ENCODE measurements around the gene RNF168.
"Not testable (repeated sequence)": the region's sequence is repeated elsewhere in the genome, so short reads cannot be mapped to it uniquely, and the experiment has no call there.

DNA sequence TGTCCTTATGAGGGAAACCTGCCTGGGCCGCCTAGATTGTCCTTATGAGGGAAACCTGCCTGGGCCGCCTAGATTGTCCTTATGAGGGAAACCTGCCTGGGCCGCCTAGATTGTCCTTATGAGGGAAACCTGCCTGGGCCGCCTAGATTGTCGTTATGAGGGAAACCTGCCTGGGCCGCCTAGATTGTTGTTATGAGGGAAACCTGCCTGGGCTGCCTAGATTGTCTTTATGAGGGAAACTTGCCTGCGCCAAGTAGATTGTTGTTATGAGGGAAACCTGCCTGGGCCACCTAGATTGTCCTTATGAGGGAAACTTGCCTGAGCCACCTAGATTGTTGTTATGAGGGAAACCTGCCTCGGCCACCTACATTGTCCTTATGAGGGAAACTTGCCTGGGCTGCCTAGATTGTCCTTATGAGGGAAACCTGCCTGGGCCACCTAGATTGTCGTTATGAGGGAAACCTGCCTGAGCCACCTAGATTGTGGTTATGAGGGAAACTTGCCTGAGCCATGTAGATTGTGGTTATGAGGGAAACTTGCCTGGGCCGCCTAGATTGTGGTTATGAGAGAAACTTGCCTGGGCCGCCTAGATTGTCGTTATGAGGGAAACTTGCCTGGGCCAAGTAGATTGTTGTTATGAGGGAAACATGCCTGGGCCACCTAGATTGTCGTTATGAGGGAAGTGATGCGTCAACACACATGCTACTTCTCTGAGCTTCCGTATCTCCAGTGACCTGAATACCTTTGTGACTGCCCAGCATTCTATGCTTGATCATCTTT is 8.3 kb upstream of the RNF168 start:
- TF ChIP-seq, protein P1, sequence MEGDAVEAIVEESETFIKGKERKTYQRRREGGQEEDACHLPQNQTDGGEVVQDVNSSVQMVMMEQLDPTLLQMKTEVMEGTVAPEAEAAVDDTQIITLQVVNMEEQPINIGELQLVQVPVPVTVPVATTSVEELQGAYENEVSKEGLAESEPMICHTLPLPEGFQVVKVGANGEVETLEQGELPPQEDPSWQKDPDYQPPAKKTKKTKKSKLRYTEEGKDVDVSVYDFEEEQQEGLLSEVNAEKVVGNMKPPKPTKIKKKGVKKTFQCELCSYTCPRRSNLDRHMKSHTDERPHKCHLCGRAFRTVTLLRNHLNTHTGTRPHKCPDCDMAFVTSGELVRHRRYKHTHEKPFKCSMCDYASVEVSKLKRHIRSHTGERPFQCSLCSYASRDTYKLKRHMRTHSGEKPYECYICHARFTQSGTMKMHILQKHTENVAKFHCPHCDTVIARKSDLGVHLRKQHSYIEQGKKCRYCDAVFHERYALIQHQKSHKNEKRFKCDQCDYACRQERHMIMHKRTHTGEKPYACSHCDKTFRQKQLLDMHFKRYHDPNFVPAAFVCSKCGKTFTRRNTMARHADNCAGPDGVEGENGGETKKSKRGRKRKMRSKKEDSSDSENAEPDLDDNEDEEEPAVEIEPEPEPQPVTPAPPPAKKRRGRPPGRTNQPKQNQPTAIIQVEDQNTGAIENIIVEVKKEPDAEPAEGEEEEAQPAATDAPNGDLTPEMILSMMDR (IDR thresholded peaks at IDR 0.05): not testable (repeated sequence)
- TF ChIP-seq FOXP1 (CRISPR knock-in tag; IDR thresholded peaks at IDR 0.05; ENCODE audit: borderline replicate concordance); JUN (CRISPR knock-in tag; IDR thresholded peaks at IDR 0.05); ZNF423 (CRISPR knock-in tag; IDR thresholded peaks at IDR 0.05); NR1H2 (CRISPR knock-in tag; IDR thresholded peaks at IDR 0.05): not testable (repeated sequence)
